Medulla oblongata (tissue), 1 donor: ENCODE results near the gene DOCK1.
A peak's percentile ranks its signal among the peaks of the same experiment; 100 is the strongest.

Source experiments
- DNase-seq: peaks from one replicate; pipeline ENCODE4 v3.0.0-alpha.2; 2015; ENCODE audit errors: extremely low spot score

DOCK1 gene

GRCh38 chr10:127006453-127006852, 101.2 kb downstream of the DOCK1 start:
- no peak for DNase-seq

- no peak for DNase-seq
Observed at GRCh38 chr10:127009366-127009765, 104.1 kb downstream of the DOCK1 start.

- no peak for DNase-seq
Observed at GRCh38 chr10:127011174-127011573, 105.9 kb downstream of the DOCK1 start.

- peak; percentile 16 for DNase-seq
Observed at GRCh38 chr10:127012071-127012768, 107.0 kb downstream of the DOCK1 start.

GRCh38 chr10:127012769-127013152, 107.5 kb downstream of the DOCK1 start:
- peak; percentile 71 for DNase-seq

DNA sequence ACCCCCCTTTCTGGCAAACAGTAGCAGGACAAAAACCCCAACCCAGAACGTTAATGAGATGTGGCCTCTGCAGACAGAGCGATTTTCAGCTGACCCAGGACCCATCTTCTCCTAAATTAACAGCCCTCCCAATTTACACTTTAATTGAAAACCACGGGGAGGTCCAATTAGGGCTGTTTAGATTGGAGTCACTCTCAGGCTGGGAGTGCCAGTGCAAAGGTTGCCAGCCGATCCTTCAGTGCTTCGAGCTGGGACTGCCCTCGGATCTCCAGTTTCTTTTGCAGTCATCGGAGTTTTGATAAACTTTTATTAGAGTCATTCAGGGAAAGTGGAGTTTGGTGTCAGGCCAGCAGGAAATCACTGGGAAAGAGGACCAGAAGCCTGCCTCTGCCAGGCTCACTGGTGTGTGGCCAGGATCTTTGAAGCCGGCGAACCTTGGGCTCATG, 108.0 kb downstream of the DOCK1 start:
- DNase-seq = no peak

- no peak for DNase-seq
Observed at GRCh38 chr10:127013691-127014473, 108.7 kb downstream of the DOCK1 start.

DNA sequence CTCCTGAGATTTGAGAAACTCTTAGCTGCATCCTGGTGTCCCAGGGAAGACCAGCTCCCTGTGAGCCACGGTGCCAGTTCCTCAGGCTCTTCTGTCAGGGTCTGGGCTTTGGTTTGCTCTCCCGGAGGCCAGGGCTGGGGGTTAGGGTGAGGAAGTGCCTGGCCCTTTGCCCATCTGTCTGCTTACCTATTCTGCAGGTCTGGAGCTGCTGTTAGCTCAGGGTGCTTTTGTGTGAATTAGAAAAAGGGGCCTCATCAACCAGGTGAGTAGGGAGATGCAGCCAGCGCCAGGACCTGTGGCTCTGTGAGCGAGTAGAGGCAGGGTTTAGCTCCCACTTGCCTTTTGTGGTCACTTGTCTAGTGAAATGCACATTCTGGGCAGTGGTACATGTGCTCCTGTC, 109.4 kb downstream of the DOCK1 start:
- no peak for DNase-seq

GRCh38 chr10:127015373-127015772, 110.1 kb downstream of the DOCK1 start:
- DNase-seq = no peak

GRCh38 chr10:127016331-127016730, 111.1 kb downstream of the DOCK1 start:
- no peak for DNase-seq

GRCh38 chr10:127017541-127018297, 112.5 kb downstream of the DOCK1 start:
- DNase-seq = no peak

DNA sequence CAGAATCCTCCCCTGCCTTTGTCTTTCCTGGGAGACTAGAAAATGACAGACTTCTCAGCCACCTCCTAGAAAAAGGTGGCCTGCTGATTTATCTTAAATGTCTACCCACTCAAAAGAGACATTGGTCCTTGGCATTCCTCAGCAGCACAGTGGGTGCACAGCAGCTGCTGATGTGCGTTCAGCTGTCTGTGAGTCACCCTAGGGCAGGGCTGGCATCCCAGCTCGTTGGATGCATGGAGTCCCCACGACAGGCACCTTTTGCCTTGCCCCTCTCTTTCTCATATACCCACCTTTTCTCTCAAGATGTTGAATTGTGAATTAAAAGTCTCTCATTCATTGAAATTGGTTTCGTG, 113.0 kb downstream of the DOCK1 start:
- no peak for DNase-seq

- no peak for DNase-seq
Observed at GRCh38 chr10:127018766-127019165, 113.5 kb downstream of the DOCK1 start.

DNA sequence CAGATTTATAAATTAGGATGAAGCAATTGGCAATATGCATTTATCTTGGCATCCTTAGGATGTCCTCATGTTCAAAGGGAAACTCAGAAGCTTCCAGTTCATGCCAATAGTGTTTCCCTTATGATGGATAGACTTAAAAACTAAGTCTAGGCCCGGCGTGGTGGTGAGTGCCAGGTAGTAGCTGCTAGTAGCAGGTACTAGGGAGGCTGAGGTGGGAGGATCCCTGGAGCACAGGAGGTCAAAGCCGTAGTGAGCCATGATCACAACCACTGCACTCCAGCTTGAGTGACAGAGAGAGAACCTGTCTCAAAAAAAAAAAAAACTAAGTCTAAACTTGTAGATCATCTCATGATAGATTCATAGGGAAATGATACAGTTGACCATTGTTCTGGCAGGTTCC, 115.0 kb downstream of the DOCK1 start:
- DNase-seq = no peak

GRCh38 chr10:127021801-127022200, 116.6 kb downstream of the DOCK1 start:
- DNase-seq = no peak

DNA sequence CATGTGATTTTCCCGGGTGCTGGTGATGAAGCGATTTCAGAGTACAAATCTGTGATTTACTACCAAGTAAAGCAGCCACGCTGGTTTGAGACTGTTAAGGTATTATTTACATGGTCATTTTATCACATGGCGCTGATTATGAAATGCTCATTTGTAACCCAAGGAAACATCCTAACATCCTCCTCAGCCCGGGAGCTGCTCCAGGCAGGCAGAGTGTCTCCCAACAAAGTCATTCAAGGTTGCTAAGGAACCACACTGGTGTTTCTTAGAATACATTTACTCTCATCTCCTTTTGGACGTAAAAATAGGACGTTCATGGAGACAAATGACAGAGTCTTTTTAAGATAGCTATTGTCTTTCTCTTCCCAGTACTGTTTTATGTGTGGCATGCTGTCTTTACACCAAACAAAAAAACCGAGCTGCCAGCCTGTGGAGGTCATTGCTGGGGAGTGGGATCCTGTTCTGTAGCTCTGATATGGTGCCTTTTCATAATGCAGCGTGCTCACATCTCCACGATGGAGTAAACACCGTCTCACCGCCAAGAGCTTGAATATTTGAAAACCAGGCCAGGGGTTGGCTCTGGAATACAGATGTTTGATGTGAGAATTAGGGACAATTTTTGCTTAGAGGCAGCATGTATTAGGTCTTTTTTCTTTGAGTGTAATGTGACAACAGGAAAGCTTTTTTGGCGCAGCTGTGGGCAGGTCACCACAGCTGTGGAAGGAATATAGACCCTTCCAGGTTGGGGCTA, 119.6 kb downstream of the DOCK1 start:
- peak; percentile 63 for DNase-seq

DNA sequence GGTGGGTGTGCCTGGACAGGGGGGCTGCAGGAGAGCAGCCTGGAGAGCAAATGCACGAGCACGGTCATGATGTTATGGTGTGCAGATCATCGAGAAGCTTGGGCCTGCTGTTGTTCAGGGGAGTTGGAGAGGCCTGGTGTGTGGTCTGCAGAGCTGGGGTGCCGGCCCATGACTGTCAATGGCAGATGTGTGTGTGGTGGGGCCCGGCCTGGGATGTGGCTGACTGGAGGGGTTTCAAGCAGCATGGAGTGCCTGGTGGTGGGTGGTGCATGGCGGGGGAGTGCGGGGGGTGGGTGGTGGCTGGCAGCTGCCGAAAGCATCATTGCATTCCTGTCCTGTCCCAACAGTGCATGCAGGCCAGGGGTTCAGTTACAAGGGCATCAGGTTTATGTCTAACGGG, 122.6 kb downstream of the DOCK1 start:
- DNase-seq = no peak

DNA sequence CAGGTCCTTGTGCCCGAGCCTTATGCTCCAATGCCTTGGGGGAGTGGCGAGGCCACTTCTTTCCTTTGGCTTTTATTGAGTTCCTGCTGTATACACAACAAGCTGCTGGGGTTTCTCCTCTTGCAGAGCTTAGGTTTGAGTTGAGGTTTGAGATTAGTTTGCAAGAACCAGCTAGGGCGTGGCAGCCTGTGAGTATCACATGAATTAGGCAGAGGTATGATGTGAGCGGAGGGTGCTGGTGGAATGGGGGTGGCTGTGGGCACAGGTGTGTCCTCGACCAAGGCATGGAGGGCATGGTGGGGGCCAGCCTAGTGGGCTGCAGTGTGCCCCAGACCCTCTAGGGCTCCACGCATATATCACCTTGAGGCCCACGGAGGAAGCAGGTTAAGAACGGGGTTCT, 123.3 kb downstream of the DOCK1 start:
- DNase-seq = no peak

GRCh38 chr10:127029061-127029460, 123.8 kb downstream of the DOCK1 start:
- DNase-seq = no peak

GRCh38 chr10:127033216-127034033, 128.2 kb downstream of the DOCK1 start:
- DNase-seq = peak; percentile 46

- no peak for DNase-seq
Observed at GRCh38 chr10:127034034-127034633, 128.9 kb downstream of the DOCK1 start.
